GM18502 (cell line): Measurements from ENCODE around the gene TBX2.
"Not testable (repeated sequence)": the region's sequence is repeated elsewhere in the genome, so short reads cannot be mapped to it uniquely, and the experiment has no call there.

Source experiments
- ATAC-seq: cut with Tn5 transposase; IDR thresholded peaks from one replicate; pipeline ENCODE4 v1.9.1; 2021; ENCODE audit warnings: mild to moderate bottlenecking; ENCODE audit not compliant: unreplicated experiment, poor library complexity

The TBX2 gene

GRCh38 chr17:61423967-61424649 is 24.5 kb downstream of the TBX2 start:
- no peak for ATAC-seq

DNA sequence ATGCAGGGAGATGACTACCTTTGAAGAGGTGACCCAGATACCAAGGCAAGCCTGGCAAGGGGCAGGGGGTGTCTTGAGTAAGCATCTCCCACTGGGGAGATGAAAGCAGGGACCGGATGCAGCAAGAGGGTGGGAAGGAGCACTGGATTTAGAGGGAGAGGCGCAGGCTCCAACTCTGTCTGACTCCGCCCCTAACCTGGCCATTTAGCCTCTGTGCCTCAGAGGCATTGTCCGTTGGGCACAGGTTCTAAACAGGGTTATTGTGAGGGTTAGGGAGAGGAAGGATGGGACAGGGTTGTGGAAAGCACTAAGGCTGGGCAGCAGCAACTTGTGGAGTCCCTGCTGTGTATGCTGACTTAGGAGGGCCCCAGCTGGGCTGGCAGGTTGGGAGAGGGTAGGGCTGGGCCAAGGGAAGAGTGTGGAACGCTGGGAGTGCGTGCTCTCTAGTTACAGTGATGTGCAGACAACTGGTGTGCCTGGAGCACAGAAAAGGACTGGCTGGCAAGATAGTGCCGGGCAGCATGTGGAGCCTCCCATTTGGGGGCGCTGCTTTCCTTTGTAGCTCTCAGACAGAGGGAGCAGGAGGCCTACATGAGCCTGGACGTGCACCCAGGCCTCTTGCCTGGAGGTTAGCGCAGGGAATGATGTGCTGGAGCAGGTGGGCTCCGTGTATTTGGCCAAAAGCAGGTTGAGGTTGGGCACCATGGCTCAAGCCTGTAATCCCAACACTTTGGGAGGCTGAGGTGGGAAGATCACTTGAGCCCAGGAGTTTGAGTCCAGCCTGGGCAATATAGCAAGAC is 26.2 kb downstream of the TBX2 start:
- no peak for ATAC-seq

- no peak for ATAC-seq
These were observed 27.1 kb downstream of the TBX2 start for GRCh38 chr17:61426482-61427304.

- no peak for ATAC-seq
These were observed 27.9 kb downstream of the TBX2 start for GRCh38 chr17:61427567-61427966.

- ATAC-seq = no peak
These were observed 29.6 kb downstream of the TBX2 start for GRCh38 chr17:61429274-61429673.

- not testable (repeated sequence) for ATAC-seq
These were observed 30.2 kb downstream of the TBX2 start for GRCh38 chr17:61429831-61430230.

- ATAC-seq = no peak
These were observed 32.1 kb downstream of the TBX2 start for GRCh38 chr17:61431594-61432311.

- no peak for ATAC-seq
These were observed 36.6 kb downstream of the TBX2 start for GRCh38 chr17:61436273-61436672.

GRCh38 chr17:61436995-61437704 is 37.5 kb downstream of the TBX2 start:
- no peak for ATAC-seq

DNA sequence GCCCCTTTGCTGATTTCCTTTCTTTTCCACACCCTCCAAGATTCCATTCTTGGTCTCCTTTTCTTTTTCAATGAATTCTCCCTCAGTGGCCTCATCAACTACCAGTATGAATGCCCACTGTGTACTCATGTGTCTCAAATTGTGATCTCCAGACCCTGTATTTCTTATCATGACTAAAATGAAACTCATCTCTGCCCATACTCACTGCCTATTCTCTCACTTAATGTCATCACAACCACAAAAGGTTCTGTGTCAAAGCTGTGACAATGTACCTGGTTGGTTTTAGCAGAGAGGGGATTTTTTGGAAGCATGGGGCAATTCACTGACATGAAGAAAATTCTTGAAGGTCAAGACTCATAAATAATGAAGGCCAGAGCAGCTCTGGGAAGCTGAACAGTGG is 41.1 kb downstream of the TBX2 start:
- ATAC-seq = no peak

GRCh38 chr17:61441507-61441906 is 41.9 kb downstream of the TBX2 start:
- not testable (repeated sequence) for ATAC-seq

- no peak for ATAC-seq
These were observed 42.6 kb downstream of the TBX2 start for GRCh38 chr17:61442136-61442775.

DNA sequence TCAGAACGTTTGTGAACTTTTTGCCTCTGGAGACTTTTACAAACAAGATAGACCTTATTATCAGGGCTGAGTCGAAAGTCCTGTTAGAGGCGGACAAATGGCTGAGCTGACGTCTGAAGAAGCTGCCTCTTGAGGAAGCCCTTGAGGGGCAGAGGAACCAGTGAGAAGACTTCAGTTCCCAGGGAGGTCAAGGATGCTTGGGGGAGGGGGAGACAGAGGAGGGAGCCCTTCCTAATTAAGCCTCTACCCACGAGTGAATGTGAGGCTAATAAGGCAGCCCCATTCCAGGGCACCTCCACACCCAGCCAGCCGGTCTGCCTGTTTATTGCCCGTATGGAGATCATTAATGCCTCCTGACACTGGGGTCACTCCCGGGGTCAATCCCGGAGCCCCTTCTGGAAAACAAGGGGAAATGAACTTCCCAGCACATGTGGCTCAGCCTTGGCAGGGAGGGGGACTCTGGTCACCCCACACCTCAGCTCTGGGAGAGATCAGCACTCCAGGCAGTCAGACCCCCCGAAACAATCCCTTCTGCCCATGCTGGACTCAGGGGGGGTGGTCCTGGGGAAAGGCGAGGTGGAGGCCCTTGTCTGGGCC is 43.3 kb downstream of the TBX2 start:
- ATAC-seq = no peak

DNA sequence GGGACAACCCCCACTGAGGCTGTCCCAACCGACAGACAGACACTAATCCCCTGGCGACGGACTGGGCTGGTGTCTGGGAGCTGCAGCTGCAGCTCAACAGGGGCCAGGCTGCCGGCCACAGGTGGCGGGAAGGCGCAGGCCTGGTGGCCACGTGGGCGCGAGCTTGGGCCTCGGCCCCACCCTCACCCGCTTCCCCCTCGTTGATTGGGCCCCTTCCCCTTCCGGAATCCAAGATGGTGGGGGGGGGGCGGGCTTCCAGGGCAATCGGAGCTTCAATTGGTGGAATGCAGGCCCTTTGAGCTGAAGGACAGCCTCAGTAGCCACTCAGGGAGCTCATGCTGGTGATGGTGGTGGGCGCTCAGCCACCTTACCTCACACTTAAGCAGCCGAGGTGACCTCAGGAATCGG is 43.8 kb downstream of the TBX2 start:
- ATAC-seq = no peak

GRCh38 chr17:61444075-61444474 is 44.4 kb downstream of the TBX2 start:
- ATAC-seq = no peak

- ATAC-seq = no peak
These were observed 45.2 kb downstream of the TBX2 start for GRCh38 chr17:61444831-61445230.

DNA sequence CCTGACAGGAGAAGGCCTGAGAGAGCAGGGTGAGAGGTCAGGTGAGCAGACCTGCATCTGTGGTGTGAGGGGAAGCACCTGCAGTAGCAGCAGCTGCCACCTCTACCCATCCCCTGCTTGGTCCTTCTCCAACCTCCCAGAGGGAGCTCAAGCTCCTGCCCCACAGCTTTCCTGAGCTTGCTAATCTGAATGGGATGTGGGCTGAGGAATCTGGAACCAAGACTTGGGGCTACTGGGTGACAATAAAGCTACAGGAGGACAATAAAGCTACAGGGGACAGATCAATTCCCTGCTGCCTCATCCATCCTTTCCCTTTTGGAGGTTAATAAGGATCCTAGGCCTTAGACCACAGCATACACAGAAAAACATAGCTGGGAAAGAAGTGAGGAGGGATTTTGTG is 47.7 kb downstream of the TBX2 start:
- no peak for ATAC-seq

DNA sequence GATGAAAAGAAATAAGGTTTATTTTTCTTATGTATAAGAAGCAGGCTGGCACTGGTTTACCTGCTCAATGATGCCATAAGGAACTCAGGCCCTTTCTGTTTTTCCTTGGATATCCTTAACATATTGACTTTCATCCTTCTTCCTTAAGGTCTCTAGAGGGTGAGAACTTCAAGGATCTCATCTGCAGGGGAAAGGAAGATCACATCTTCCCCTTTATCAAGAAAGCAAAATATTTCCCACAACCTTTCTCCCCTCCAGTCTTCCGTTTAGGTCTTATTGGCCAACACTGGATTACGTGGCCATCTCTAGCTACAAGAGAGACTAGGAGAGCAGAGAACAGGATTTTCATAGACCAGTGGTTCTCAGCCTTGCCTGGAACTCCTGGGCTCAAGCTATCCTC is 48.4 kb downstream of the TBX2 start:
- no peak for ATAC-seq

DNA sequence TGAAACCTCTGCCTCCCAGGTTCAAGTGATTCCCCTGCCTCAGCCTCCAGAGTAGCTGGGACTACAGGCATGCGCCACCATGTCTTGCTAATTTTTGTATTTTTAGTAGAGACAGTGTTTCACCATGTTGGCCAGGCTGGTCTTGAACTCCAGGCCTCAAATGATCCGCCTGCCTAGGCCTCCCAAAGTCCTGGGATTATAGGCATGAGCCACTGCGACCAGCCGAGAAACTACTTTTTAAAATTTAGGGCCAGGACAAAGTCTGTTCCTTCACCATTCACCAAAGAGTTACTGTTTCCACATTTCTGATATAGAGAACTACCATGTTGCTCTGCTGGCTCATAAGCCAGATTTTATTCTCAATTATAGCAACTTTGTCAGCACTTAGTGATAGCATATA is 49.5 kb downstream of the TBX2 start:
- ATAC-seq = not testable (repeated sequence)
